AG04449 (cell line): ENCODE data around the gene HNRNPH2.

ENCODE experiments used
- CTCF ChIA-PET: fragments of 350-600 bp; formaldehyde crosslinking; extraction: SDS; loops from one replicate; lab custom pipeline; 2021; ENCODE audit warnings: antibody characterized with exemption; lab: Yijun Ruan, JAX
- POLR2A ChIA-PET: fragments of 400-600, 350-600 bp; formaldehyde crosslinking; extraction: SDS; loops from one replicate; lab custom pipeline; 2020; ENCODE audit warnings: antibody characterized with exemption, inconsistent platforms; lab: Yijun Ruan, JAX
- DNase-seq: peaks from one replicate; pipeline ENCODE4 v3.0.0-alpha.2; 2010; ENCODE audit warnings: low read depth, low spot score
- H3K4me3 ChIP-seq: 2 replicates; pipeline ENCODE4 v1.5.1; 2011; ENCODE audit warnings: low read depth, mild to moderate bottlenecking, control low read depth, low read length
- TF ChIP-seq, protein P1 (sequence below): IDR thresholded peaks from one replicate; pipeline ENCODE4 v1.5.1; 2011; ENCODE audit warnings: mild to moderate bottlenecking, moderate library complexity, low read length, control low read depth, inconsistent platforms; ENCODE audit not compliant: insufficient read depth; ENCODE audit errors: missing control alignments

HNRNPH2 gene

GRCh38 chrX:101368800-101369199, 39.2 kb upstream of the HNRNPH2 start:
- no peak overlapping the region for H3K4me3 ChIP-seq
- CTCF ChIA-PET, result interaction anchor here (1.0 kb wide), 1 partner anchor 21 kb away, joined by 3 read pairs; no protein-coding TSS in a partner anchor
- TF ChIP-seq, protein P1, sequence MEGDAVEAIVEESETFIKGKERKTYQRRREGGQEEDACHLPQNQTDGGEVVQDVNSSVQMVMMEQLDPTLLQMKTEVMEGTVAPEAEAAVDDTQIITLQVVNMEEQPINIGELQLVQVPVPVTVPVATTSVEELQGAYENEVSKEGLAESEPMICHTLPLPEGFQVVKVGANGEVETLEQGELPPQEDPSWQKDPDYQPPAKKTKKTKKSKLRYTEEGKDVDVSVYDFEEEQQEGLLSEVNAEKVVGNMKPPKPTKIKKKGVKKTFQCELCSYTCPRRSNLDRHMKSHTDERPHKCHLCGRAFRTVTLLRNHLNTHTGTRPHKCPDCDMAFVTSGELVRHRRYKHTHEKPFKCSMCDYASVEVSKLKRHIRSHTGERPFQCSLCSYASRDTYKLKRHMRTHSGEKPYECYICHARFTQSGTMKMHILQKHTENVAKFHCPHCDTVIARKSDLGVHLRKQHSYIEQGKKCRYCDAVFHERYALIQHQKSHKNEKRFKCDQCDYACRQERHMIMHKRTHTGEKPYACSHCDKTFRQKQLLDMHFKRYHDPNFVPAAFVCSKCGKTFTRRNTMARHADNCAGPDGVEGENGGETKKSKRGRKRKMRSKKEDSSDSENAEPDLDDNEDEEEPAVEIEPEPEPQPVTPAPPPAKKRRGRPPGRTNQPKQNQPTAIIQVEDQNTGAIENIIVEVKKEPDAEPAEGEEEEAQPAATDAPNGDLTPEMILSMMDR, result no peak
- DNase-seq, result no peak
- POLR2A ChIA-PET, result interaction anchor here (1.2 kb wide), 1 partner anchor 22 kb away, joined by 3 read pairs; the partner anchor contains the start of gene RPL36A

GRCh38 chrX:101369687-101370086, 38.3 kb upstream of the HNRNPH2 start:
- ChIA-PET POLR2A (no interaction called here), CTCF (interaction anchor here (0.9 kb wide), 1 partner anchor 21 kb away, joined by 4 read pairs; the partner anchor contains the start of gene RPL36A)
- no peak overlapping the region for H3K4me3 ChIP-seq

GRCh38 chrX:101370888-101371504, 37.0 kb upstream of the HNRNPH2 start:
- H3K4me3 ChIP-seq, result no peak overlapping the region
- DNase-seq, result no peak
- CTCF ChIA-PET, result no interaction called here
- POLR2A ChIA-PET, result no interaction called here
- TF ChIP-seq, protein P1, result no peak

More at GRCh38 chrX:101369687-101370086, 38.3 kb upstream of the HNRNPH2 start:
- DNase-seq, result no peak
- TF ChIP-seq, protein P1, result no peak

DNA sequence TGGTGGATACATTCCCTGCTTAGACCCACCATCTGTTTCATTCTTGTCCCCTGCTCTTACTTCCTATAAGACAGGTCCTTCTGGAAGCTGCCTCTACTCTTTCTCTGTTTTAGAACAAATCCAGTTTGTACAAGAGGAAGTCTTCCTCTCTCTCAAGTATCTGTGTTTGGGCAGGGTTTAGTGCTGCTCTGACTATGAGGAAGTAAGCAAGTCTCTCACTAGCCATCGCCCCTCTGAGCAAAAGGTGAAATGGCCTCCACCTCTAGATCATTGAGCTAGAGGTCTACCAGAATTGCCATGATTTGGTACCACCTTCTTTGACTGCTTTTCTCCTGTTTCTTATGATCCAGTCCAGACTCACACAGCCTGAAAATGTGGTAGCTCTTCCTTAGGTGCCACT, 30.5 kb upstream of the HNRNPH2 start:
- no peak for DNase-seq
- POLR2A ChIA-PET, result interaction anchor here (0.7 kb wide), 1 partner anchor 14 kb away, joined by 4 read pairs; no protein-coding TSS in a partner anchor

DNA sequence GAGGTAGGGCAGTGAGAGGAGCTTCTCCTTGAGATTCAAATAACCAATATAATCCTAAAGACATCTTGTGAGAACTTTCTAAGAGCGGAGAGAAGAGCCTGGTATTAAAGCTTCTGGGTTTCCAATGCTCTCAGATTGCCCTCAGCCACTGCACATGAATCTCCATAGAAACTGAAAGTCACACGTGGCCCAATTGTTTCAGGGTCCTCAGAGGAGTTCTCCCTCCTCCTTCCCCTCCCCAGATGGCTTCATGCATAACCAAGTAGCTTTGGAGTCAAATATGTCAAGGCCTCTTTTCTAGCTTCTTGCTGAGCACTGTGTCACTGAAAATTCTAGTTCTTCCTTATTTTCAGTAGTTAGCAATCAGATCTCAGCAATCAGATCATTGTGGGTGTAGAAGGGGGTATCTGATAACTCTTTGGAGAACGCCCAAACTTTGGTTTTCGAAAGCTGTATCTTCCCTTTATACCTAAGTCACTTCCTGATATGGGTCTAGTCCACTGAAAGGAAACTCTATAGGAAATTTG, 24.3 kb upstream of the HNRNPH2 start:
- TF ChIP-seq, protein P1, result no peak
- DNase-seq, result no peak
- ChIA-PET POLR2A (no interaction called here), CTCF (no interaction called here)
- no peak overlapping the region for H3K4me3 ChIP-seq

More for the DNA sequence above, 30.5 kb upstream of the HNRNPH2 start:
- H3K4me3 ChIP-seq, result no peak overlapping the region
- TF ChIP-seq, protein P1, result no peak
- CTCF ChIA-PET, result no interaction called here

GRCh38 chrX:101385026-101385684, 22.9 kb upstream of the HNRNPH2 start:
- CTCF ChIA-PET, result no interaction called here
- no peak overlapping the region for H3K4me3 ChIP-seq
- TF ChIP-seq, protein P1, result no peak
- DNase-seq, result no peak
- POLR2A ChIA-PET, result no interaction called here
